HG03025 (cell line): ENCODE measurements around the gene OGDH.
"Not testable (repeated sequence)": the region's sequence is repeated elsewhere in the genome, so short reads cannot be mapped to it uniquely, and the experiment has no call there.

Source experiments
- ATAC-seq: cut with Tn5 transposase; IDR thresholded peaks from one replicate; pipeline ENCODE4 v1.9.1; 2021; ENCODE audit warnings: mild to moderate bottlenecking, moderate library complexity; ENCODE audit not compliant: unreplicated experiment, low FRiP score

Gene OGDH

DNA sequence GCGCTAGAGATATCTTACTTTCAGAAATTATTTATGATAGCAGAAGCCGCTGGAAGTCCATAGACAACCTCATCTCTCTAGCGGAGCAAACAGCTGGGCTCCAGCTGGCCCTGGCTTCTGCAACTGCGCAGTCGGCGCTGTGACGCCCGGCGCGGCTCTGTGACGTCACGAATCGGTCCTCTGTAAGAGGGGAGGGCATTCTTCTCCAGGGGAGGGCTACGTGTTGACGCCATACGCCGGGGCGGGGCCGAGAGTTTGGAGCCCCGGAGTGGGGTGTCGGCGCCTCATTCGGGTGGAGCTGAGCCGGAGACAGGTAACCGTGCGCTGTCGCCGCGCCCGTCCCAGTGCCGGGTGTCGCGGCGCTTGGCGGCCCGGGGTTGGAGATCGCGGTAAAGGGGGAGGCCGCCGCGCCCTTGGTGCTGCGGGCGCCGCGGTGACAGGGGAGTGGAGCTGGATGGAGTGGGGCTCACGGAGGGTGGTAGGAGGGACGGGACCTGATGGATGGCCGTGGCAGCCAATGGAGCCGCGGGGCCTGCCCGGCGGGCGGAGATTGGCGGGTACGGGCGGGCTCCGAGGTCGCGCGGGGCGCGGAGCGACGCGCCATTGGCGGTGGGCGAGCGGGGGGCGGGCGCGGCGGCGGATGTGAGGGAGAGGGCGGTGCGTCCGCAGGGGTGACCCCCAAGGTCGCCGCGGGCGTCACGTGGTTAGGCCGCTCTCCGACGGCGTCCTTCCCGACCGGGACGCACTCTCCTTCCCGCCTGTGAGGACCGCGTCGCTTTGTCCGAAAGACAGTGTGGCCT lies at the start of gene OGDH:
TSS of gene OGDH (plus strand) at position 287 of the 800 bp plus-strand sequence. CDS start 17,717 bp downstream, outside the sequence.
- ATAC-seq: peak; percentile 91

DNA sequence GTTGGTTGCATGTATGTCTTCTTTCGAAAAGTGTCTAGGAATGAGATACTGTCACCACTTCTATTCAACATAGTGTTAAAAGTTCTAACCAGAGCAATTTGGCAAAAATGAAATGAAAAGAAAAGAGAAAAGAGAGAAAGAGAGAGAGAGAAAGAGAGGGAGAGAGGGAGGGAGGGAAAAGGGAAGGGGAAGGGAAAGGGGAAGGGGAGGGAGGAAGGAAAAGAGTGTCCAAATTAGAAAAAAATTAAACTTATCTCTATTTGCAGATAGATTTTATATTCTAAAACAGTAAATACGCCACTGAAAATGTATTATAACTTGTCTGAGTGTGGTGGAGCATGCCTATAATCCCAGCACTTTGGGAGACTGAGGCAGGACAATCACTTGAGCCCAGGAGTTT lies 48.9 kb upstream of the OGDH start:
- ATAC-seq: no peak

DNA sequence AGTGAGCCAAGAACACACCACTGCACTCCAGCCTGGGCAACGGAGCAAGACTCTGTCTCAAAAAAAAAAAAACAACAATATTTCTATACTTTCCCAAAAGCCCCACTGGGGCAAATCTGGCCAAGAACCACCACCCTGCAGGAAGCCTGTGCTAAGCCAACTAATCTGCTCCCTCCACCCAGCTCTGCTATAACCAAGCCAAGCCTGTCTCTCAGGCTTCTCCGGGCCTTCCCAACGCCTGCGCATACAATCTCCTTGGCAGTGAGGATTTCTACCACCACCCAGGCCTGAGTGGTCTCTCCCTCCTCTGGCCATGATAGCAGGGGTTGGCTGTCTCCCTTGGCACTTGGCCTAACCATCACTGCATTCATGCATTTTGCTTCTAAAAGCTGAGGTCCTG lies 46.9 kb upstream of the OGDH start:
- ATAC-seq: no peak

DNA sequence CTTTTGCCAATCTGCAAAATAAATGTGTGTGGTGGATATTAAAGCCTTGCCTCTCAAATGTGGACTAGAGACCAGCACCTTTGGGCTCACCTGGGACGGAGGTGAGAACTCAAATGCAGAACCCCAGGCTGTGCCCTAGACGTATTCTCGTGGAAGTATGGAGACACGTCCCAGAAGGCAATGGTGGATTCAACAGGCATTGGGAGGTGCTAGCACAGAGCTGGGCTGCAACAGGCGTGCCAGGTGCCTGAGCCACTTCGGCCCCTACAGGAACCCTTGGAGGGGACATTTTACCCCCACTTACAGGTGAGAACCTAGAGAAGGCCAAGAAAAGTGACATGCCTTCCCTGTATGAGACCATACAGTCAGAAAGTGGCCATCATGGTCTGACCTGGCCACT lies 44.9 kb upstream of the OGDH start:
- ATAC-seq: no peak

DNA sequence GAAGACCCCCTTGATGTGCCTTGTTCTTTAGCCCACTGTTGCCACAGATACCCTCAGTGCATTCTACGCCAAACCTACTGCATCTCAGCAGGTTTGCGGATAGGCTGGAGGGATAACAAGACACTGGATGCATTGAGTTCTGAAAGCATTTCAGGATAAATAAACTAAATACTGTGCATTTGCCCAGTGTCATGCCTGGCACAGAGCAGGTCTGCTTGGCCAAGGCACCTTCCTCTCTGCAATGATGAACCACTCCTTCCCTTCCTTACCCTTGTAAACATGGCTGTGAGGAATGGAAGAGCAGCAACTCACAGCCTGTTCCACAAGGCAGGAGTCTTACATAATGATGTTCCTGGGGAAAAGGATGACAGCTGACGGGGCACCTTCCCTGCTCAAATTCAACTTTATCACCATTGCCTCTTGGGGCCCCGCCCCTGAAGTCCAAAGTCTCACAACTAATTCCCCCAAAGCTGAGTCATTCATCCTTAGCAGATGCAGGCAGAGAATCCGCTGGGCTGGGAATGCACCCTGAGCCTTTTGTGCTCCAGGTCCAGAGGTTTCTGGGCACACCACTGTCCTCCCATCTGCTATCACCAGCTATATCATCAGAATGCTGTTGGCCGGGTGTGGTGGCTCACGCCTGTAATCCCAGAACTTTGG lies 44.3 kb upstream of the OGDH start:
- no peak for ATAC-seq

DNA sequence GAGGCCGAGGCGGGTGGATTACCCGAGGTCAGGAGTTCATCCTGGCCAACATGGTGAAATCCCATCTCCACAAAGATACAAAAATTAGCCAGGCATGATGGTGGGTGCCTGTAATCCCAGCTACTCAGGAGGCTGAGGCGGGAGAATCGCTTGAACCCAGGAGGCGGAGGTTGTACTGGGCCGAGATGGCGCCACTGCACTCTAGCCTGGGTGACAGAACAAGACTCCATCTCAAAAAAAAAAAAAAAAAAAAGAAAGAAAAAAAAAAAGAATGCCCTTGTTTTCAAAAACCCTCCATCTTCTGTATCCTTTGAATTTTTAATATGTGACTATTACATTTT lies 43.8 kb upstream of the OGDH start:
- ATAC-seq: not testable (repeated sequence)

DNA sequence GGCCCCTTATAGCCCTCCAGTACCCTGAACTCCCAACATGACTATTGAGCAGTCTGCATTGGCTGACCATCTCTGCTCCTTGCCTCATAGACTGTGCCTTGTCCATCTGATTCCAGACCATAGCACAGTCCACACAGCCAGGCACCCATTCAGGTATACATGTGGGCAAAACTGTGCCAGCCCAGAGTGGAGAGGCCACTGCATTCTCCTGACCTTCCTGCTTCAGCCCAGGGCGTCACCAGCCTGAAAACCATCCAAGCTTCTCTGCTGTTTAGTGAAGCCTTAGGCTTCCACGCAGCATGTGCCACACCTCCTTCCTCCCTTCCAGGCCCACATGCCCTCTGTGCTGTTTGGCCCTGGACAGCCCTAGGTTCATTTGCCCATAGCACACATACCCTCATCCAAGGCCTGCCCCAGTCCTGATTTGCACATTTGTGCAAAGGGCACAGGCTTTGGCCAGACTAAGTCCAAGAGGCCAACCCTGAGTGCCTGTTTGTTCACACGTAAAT lies 43.2 kb upstream of the OGDH start:
- ATAC-seq: no peak

DNA sequence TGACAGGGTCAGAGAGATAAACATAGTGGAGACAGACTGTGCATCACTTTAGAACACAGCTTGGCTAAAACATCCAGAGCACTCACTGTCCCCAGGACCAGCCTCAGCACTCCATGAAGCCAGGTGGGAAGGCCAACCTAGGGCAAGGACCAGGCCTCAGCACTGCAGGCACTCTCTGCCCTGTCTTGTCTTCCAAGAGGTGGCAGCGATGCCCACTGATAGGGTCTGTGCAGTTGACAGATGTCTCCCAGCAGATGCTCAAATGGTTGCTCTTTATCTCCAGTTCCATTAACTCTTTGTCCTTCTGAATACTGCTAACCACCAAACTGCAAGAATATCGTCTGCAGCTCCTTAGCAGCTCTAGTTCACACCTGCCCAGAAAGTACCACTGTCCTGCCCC lies 41.8 kb upstream of the OGDH start:
- no peak for ATAC-seq

DNA sequence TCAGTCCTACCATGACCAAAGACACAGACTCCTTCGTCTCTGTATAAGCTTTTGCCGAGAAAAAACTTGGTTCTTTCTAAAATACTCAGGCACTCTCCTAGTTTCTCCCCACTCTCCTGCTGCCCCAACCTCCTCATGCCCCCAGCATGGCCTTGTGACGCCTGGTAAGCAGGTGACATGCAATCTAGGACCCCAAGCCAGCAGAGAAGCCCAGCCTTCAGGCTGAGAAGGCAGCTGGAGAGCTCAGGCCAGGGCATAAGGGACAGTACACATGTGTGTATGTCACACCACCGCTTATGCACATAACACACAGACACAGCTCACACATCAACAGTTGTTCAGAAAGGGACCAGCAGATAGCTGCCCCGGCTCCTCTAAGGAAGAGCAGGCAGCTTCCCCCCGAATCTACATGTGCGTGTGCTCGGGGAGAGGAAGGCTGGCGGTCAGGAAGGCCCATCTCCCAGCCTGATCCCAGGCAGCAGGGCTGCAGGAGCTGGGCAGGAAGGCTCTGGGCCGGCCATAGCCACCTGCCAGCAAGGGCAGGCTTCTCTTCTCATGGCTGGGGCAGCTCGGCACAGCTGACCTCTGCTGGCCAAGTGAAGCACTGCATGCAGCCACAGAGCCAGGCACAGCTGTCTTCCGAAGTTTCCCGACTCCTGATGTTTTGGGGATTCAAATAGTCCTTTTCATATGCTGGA lies 41.2 kb upstream of the OGDH start:
- ATAC-seq: no peak

DNA sequence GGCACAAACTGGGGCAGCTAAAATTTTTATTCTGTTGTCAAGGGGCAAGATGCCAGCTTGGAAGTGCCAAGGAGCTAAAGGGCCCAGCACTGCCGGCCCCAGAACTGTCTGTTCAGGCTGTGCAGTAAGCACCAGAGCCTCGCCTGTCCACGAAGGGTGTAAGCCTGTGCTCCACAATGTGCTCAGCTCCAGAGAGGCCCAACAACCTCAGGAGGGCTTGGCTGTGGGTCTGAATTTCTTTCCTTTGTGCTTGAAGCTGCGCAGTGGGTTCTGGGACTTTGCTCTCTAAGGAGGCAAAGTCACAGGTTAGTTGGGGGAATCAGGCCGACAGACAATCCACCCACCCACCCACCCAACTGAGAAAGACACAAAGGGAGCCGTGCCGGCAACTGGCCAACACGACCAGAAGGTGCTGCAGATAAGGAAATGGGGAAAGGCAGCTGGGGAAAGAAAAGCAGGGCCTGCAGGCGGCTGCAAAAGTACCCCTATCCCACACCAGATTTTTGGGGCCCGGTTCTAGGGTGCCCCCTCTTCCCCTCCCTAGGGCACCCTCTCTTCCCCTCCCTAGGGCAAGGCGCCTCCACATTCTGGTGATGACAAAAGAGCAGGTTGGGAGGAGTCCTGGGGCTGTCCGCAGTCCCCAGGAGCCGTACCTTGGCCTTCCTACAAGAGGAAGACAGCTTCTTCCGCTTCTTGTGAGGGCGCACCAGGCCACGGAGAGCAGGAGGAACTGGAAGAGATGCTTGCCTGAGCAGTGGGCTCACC lies 40.5 kb upstream of the OGDH start:
- no peak for ATAC-seq

DNA sequence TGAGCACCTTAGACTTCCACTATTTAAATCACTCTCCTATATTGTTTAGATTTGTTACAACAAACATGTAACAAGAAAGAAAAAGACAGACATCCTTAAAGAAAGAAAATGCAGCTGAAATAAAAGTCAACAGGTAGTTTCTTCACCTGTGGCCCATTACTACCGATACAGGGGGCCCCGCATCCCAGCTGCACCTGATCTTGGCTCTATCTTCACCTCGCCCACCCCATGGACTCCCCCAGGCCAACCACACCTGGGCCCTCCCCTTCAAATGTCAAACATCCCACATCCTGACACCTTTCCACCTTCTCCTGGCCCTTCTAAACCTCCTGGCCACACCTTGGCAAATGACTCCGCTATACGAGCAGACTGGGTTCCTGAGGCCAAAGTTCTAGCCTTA lies 39.7 kb upstream of the OGDH start:
- no peak for ATAC-seq

DNA sequence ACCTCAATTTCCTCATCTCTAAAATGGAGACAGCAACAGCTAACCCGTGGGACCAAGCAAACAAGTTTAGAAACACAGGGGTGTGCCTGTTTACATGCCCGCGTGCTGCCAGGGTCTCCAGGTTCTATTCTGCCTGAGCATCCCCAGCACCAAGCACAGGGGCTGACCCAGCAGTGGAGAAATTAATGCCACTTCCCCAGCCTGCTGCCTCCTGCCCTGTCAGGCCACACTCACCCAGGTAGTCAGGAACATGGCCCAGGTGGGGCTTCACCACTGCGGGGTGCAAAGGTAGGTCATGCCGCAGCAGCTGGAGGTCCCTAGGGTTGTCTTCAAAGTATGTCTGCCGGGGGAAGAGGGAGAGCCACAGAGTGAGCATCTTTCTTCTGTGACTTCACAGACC lies 38.5 kb upstream of the OGDH start:
- ATAC-seq: no peak

DNA sequence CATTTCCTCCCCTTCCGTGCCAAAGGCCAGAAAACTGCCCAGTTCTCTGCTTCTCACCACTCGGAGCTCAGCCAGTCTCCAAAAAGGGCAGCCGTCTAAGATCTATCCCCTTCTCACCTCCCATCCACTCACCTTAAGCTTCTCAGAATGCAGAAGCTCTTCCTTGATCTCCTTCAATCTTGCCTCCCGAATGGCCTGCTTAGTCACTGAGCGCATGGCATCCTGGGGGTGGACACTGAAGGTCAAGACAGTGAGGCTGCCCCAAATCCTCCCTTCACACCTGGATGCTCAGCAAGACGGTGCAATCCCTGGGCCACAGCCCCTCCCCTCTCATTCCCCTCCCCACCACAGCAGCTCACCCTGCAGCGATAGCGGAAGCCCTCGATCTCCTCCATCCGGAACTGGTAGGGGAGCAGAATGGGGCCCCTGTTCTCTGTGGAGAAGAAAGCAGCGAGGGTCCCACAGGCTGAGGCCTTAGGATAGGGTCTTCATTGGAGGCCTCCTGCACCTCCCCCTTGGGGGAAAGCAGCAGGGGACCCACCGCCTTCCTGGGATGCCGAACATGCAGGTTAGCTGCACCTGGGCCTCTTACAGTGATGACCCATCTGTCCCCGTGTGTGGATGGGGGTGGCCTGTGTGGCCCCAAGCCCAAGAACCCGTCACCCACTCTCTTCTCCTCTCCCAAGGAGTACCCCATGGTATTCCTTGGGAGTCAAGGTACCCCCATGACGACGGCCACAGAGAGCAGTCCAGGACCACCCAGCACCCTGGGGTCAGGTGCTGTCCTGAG lies 37.5 kb upstream of the OGDH start:
- no peak for ATAC-seq

DNA sequence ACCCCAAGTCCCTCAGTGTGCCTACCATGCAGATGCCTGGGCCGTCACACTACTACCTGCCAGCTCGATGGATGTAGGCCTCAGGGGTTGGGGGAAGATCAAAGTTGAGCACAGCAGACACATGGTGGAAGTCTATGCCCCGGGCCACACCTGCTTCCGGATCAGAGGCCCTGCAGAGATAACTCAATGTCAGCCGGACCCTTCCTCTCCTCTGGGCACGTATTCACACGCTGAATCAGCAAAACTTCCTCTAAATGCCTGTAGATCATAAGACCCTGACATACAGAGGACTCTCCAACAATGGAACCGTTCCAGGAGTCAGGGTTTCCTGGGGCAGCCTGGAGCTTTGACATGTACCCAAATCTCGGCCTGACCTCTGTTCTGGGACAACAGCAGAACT lies 36.5 kb upstream of the OGDH start:
- no peak for ATAC-seq

DNA sequence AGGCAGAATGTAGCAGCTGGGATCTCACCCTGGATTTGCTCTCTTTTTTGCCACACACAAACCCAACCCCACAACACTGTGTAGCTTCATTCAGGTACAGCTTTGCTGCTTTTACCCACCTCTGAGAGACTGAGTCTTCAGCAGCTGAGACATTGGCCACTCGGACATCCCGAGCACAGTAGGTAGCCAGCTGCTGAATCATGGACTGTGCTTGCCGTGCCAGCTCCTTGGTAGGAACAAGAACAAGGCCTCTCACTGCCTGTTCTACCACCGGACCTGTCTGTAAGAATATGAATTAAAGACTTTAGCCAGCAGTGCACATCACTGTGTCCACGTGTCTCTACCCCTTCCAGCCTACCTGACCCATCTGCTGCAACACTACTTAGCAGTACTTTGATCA lies 33.7 kb upstream of the OGDH start:
- ATAC-seq: no peak

DNA sequence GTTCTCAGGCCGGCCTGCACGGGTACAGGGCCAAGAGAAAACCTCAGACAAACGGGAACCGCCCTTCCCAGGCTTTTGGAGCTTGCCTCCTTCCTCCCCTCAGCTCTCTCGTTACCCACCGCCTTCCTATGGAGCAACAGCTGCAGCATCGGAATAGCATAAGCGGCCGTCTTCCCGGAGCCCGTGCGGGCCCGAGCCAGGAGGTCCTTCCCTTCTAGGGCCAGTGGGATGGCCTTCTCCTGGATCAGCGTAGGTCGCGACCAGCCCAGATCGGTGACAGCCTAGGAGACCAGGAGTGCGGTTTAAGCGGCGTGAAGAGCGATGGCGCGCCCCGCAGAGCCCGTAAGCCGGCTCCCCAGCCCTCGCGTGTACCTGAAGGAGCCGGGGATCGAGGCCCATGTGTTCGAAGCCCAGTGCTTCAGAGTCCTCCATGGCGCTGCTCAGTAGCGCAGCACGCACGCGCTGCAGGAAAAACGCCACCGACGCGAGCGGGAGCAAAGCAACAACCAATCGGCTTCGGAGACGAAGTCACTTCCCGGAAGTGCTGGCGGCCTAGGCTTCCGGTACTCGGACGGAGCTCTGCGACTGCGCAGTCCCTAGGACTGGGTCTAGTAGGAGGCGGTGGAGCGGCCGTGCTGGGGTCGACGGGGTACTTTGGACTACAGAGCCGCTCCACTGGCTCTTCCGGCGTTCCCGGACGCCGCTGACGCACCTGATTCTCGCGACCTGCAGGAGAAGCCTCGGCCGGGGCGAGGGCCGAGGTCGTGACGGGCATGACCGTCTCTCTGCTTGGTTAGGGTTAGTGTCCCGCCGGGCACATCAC lies 32.8 kb upstream of the OGDH start, which contains the start of gene DDX56:
TSS of gene DDX56 (minus strand) at position 445 of the 823 bp plus-strand sequence. CDS start at position 432, 13 bp downstream.
- ATAC-seq: peak; percentile 92

DNA sequence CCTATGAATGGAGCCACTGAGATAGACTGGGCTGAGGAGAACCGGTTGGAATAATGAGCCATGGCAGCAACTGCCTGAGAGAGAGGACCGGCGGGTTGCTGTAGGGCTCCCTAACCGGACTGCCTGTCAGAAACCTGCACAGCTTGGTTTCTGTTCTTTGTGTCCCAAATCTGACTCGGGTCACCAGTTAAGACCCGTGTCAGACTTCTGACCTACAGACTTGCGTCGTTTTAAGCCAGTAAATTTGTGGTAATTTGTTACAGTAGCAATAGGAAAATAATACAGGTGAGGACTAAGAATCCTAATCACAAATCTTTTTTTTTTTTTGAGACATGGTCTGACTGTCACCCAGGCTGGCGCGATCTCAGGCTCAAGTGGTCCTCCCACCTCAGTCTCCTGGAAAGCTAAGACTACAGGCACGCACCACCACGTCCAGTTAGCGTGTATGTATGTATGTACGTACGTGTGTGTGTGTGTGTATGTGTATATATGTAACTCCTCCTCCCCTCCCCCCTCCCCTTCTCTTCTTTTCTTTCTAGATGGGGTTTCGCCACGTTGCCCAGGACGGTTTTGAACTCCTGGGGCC lies 32.0 kb upstream of the OGDH start:
- no peak for ATAC-seq

DNA sequence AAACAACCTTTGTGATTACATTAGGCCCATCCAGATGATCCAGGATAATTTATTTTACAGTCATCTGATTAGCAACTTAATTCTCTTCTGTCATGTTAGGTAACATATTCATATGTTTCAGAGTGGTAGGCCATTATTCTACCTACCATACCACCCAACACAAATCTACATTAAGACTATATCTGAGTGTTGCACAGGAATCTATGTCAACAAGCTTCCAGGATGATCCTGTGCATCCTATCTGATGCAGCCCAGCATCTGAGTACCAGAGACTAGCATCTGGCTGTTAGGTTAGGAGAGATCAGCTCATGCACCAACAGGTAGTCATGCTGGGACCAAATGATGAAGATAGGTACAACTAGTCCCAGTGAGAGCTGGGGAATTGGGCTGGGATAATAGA lies 31.4 kb upstream of the OGDH start:
- no peak for ATAC-seq

DNA sequence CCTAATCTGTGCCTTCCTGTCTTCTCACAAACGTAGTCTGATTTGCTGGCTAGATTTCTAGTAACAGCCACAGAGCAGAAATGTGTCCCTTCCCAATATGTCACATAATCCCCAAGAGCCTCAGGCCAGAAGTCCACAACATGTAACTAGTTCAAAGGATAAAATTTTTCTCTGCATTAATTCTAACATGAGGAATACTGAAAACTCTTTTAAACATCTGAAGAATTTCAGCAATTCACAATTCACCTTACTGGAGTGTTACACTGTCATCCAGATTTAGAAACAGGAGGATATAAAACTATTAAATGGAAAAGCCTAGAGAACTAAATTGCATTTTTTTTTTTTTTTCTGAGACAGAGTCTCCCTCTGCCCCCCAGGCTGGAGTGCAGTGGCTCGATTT lies 30.2 kb upstream of the OGDH start:
- ATAC-seq: no peak
